GM18861 (cell line): ENCODE measurements around the gene HPX.

Source experiments
- ATAC-seq: cut with Tn5 transposase; IDR thresholded peaks from one replicate; pipeline ENCODE4 v1.9.1; 2021; ENCODE audit not compliant: unreplicated experiment

The HPX gene

DNA sequence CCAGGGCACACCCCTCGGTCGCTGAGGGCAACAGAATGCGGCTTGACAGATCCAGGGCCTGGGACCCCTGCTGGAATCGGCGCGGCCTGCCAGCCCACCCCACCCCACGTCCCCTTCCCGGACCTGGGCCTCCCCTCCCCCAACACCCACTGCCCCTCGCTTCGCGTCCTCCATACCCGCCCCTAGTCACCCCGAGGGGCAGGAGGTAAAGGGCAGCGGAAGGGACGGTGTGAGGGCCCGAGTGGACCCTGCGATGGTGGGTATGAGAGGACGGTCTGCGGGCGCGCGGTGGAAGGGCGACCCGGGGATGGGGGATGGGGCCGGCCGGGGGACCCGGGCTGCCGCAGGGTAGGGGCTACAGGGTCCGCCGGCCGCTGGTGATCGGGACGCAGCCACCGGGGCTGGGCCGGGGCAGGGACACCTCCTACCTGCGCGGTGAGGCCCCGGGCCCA is 22.2 kb downstream of the HPX start:
- no peak for ATAC-seq

DNA sequence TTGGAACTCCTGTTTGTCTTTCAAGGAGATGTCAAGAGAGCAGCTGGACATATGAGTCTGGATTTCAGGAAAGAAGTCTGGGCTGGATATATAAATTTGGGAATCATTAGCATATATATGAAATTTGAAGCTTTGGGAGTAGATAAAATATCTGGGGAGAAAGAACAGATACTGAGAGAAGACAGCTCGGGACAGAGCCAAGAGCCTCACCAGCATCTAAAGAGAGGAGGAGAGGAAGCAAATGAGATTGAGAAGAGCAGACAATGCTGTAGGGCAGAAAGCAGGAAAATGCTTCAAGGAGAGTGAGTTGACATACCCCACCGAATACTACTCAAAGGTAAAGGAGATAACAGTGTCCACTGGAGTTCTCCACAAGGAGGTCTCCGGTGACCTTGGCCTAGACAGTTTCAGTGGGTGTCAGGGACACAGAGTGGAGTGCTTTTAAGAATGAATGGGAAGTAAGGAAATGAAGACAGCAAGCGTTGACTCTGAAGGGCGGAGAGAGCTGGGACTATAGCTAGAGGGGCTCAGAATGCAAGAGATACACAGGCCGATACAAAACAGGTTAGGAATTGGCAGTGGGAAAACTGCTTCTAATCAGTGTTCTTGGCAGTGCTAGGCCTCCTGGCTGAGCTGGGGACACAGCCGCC is 22.8 kb downstream of the HPX start:
- ATAC-seq, result no peak

DNA sequence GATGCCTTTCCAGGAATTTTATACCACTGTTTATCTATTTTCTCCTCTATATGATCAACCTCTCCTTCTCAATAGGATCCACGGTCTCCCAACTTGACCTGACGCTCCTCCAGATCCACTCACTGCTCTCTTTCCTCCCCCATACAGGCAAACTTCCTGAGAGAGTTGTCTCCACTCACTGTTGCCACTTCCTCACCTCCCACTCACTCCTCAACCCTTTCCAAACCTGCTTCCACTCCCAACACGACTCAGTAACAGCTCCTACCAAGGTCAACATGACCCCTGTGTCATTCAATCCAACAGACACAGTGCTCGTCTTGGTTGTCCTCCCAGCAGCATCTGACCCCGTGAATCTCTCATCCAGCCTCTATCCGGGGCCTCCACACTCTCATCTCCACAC is 25.0 kb downstream of the HPX start:
- ATAC-seq, result no peak

DNA sequence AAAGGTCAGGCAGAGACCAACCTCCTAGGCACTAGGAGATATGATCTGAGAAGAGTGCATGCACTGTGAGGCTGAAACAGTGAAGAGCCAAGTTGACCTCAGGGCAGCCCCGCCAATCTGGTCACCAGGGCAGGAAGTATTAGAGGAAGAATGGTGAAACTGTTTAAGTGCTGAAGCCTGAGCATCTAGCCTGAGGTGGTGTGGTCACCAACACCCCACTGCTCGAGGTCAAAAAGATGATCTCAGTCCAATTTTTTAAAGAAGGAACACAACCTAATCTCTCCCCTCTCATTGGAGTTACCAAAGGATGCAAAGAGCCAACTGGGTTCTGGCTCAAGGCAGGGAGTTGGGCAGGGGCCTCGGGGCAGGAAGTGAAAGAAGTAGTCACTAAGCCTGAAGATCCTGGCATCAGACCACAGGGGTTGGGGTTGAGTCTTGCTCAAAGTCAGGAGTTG is 25.9 kb downstream of the HPX start:
- peak; percentile 55 for ATAC-seq

DNA sequence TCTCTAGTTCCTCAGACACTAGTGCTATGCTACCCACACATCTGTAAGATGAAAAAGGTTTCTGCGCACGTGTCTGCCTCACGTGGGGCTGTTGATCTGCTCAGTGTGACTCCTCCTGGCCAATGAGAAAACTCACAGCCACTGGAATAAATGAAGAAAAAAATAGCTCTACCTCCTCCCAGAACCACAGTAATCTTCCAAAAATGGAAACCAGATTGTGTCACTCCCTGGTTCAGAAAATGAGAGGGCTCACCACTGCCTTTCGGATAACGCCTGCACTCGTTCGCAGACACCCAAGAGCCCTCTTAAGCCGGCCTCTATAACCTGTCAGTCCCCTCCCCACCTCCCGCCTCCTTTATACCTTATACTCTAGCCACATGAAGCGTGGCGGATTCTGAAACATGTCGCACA is 27.0 kb downstream of the HPX start:
- ATAC-seq, result no peak

DNA sequence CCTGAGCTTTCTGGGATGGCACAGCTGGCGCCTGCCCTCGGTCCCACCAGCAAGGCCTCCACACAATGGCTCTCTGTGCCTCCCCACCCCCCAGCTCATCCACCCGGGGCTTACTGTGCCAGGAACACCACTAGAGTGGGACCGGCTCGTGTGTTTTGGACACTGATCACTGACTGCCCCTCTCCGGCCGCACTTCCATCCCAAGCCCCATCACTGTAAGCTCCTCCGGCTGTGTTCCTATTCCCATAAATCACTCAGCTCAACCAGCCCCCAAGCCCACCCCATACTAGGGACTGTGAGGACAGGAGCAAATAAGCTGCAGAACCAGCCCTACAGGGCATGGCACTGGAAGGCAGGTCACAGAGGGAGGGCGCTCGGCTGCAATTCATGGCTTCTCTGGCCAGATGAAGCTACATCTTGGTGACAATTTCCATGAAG is 29.2 kb downstream of the HPX start:
- ATAC-seq, result no peak

DNA sequence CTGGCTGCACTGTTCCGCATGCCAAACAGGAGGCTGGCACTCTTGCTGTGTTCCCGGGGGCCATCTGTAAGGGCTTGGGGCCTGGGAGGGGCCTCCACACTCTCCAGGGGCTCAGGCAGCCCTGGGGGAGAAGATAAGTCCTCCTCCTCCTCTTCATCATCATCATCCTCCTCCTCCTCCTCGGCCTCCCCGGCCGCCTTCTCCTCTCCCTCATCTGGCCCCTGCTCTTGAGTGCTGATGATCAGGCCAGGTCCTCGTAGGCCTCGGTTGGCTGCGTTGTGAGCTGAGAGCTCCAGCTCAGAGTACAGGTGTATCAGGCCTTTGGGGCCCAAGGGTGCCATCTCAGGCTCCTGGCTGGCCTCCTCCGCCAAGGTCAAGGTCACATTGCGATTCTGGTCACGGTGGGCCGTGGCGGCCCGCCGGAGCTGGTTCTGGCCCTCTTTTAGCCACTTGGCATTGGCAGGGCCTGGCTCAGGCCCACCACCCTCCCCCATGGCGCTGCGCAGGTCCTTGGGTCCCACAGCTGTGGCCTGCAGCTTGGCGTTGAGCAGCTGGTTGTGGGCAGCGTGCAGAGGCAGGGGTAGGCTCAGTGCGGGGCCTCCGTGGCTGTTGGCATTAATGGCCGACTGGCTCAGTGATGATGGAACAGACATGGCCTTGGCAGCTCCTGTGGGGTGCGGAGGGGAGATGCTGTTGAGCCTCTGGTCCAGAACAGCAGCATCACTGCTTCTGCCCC is 29.9 kb downstream of the HPX start:
- ATAC-seq, result no peak

DNA sequence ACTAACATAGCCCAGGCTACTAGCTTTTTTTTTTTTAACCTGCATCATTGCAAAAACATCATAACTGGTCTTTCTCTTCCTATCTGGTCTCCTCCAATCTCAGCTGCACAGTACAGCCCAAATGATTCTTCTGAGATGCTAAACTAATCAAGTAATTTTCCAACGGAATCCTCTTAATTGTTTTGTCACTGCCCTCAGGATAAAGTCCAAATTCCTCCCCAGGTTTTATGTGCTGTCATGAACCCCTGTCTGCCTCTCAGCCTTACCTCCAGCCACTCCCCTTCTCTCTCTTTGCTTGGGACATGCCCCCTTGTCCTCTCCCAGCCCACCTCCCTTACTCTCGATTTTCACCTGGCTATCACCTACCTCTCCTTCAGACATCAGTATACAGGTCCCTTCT is 34.4 kb downstream of the HPX start:
- ATAC-seq, result no peak

DNA sequence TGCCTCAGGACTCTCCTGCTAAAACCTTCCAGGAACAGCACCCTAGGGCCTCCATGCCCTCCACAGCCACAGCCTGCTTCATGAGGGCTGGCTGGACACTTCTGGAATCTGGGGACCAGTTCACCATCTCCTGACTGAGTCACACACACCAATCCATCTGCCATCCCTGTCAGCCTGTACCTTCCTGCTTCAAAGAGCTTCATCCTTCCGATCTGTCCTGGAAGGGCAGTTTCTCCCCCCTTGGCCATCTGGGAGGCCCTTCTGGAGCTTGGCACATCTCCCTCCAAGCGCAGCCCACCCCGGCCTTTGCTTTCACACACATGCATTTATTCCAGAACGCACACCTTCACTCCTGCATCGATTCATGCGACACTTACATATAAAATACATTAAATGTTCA is 34.9 kb downstream of the HPX start:
- ATAC-seq, result no peak

DNA sequence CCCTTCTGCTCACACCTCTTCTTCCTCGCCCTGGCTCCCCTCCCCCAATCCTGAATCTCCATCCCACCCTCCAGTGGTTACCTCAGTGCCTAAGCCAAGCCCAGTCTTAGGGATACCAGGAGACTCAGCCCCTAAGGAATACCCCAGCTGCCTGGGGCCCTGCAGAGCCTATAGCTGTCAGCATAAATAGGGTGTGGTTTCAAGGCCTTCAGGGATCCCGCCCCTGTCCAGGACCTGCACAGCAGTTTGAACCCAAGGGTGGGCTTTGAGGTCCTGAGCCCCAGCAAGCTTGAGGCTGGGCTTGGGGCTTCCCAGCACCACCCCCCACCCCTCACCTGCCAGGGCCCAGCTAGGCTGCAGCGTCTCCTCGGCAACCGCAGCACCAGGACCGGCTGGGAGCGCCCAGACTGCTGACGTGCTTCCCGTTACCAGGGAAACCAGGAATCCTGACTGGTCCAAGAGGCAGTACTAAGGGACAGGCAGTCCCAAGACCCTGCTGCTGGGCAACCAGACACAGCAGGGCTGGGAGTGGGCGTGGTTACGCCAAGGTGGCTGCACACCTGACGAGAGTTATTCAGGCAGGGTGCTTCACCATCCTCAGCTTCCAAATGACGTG is 35.6 kb downstream of the HPX start:
- ATAC-seq, result no peak

DNA sequence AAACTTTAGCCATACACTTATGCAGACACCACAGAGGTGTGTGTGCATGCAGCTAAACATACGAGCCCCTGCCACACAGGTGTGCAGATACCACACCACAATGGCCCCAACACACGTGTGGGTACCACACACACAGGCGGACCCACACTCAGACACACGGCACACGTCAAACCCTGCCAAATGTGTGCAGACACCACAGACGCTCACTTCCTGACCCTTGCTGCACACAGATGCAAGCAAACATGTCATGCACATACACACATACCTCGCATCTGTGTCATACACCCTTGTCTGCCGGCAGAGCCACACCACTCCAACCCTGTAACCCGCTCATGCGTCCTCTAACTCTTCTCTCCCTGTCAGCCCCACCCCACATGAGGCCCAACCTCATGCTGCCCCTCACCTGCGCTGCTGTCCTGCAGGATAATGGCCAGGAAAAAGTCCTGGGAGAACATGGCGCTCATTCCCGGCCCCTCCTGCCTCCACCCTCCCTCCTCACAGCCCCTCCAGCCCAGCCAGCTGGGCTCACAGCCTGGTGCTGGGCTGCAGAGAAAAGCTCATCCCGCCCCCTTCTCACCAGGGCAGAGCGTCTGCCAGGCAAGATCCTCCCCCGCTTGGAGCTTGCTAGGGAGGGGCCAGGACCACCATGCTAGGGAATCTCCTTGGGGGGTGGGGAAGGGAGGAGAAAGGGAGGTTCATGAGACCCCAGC is 36.3 kb downstream of the HPX start:
- no peak for ATAC-seq

DNA sequence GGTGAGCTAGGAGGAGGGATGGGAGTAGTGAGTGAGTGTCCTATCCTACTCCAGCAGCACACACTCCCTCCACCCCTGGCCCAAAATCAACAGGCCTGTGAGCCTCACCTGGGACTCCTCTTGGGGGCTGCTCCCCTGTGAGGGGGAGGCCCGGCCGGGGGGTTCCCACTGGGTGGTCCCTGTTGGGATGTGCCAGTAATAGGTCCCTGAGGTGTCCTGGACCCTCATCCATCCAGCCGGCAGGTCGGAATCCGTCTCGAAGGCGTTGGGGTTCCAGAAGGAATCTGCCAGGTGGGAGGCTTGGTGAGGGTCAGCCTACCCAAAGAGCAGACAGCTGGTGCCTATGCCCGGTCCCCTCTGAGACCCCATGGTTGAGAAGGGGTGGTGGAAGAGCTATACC is 37.2 kb downstream of the HPX start:
- ATAC-seq, result no peak

DNA sequence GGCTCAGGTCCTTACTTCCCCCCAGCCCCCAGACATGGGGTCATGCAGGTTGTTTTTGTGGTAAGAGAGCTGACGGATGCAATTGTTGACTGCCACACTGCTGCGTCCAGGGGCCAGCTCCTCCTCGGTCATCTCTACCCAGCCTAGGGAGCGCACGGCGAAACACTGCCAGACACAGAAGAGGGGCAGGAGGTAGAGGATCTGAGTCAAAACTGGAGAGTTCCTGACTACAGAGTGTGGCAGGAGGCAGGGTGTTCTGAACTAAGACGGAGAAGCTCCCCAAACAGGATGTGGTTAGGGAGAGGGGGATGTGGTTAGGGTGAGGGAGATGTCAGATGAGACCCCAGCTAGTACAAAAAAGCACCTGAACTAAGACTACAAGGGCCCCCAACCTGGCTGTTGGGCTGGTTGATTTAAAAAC is 38.2 kb downstream of the HPX start:
- ATAC-seq, result peak; percentile 95

DNA sequence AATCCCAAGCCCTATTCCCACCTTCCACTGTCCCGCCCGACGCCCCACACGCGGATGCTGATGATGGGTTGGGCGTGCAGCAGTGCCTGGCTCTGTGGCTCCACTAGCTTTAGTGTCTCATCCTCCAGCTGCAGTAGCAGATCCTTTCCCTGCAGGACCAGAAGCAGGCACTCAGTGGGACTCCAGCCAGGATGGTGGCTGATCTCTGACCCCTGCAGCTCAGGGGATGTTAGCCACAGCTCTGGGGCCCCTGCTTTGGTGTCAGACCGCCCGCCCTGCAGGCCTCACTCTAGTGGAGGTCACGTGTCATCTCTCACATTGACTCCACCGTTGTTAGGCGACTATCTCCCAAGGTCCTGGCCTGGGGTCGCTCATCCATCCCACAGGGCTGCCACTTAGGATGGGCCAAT is 38.7 kb downstream of the HPX start:
- peak; percentile 37 for ATAC-seq

DNA sequence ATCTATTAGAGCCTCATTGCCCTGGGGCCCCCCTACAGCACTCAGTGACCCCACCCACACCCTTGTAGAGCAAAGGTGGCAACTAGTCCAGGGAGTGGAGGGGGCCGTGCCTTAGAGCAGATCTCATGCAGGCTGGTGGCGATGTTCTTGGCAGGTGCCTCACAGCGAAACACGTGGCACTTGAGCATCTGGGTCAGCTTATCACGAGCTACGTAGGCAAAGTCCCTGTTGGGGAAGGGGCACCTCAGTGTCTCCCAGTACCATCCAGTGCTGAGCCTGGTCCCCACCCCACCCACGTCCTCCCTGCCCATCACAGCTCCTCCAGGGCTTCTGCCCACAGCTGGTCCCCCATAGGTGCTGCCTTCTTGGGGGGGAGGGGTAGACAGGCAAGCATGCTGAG is 39.3 kb downstream of the HPX start:
- no peak for ATAC-seq

DNA sequence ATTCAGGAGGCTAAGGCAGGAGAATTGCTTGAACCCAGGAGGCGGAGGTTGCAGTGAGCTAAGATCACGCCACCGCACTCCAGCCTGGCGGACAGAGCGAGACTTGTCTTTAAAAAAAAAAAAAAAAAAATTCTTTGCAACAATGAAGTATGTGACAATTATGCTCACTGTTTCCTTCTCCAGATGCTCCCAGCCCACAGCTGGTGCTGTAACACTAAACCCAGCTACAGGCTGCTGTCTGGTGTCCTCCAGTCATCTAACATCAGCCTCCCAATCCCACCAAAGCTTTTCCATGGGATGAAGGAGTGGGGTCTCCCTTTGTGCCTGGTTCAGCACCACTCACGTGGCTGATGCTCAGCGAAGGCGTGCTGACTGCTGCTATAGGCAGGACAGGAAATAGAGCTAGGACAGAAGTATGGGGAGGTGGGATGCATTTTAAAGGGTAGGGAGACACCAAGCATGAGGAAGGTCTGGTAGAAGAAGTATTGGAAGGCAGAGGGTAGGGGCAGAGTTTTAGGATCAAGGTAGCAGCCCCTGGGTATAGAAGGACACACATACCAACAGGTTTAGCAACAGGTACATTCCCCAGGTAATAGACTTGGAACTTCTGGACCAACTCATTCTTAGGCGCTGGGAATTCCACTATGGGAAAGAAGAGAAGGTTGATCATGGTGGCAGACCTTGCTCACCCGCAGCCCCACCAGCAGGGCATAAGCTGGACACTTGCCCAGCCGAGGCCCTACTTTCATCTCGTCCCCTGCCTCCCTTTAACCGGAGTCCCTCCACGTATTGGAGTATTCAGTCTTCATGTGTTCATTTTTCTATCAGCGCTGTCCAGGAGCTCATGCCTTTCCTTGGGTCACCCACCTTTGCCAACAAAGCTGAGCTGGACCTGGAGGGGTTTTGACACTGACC is 40.1 kb downstream of the HPX start:
- no peak for ATAC-seq

DNA sequence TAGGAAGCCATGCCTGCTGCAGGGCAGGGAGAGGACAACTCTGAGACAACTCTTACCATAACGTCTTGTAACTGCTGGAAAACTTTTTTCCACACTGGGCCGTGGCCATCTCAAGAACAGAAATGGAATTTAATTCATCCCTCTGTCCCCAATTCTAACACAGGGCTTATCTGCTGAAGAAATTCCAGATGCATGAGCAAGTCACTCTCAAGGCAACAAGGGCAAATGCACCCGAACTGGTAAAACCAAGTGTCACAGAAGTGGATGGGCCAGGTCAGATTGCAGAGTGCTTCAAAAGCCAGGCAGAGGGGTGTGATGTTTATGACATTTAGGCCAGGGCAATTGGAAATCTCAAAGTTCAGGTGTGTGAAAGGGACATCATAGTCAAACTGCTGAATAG is 43.2 kb downstream of the HPX start:
- ATAC-seq, result no peak

DNA sequence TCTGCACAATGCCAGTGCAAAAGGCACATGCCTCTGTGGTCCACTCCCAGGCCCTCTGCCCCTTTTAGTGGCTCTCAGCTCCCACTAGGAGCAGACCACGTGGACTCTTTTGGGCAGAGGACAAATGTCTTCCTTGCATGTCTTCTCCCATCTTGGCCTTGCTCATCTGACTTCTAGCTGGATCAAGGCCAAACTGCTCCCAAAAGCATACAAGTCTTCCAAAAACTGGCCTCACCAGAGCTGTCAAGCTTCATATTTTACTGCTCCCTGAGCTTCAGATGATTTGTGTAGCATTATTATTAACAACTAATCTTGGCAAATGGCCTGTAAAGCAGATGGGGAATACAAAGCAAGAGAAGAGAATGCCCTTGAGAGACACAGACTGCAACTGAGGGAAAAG is 43.6 kb downstream of the HPX start:
- ATAC-seq, result no peak

DNA sequence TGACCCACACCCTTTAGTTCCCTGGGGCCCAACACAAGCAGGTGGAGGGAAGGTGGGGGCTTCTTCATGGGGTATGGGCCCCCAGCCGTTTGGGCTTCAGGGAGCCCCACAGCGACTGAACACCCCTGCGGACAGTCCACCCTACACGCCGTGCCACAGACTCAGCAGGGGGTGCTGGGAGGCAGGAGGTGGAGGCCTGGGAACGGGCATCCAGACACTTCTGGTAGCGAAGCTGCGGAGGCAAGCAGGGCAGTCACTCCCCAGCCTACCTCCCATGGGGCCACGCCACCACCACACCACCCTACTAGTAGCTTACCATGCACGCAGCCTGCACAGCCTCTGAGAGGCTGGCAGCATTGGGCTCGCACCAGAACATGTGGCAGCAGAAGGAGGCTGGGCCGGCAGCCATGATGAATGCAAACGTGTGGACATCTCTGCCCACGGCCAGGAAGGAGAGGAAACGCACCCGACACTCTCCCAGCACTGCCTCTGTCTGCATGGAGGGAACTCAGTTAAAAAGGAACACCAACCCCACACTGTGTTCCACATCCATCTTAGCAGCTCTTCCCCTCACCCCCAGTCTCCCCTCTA is 45.2 kb downstream of the HPX start:
- ATAC-seq, result no peak

DNA sequence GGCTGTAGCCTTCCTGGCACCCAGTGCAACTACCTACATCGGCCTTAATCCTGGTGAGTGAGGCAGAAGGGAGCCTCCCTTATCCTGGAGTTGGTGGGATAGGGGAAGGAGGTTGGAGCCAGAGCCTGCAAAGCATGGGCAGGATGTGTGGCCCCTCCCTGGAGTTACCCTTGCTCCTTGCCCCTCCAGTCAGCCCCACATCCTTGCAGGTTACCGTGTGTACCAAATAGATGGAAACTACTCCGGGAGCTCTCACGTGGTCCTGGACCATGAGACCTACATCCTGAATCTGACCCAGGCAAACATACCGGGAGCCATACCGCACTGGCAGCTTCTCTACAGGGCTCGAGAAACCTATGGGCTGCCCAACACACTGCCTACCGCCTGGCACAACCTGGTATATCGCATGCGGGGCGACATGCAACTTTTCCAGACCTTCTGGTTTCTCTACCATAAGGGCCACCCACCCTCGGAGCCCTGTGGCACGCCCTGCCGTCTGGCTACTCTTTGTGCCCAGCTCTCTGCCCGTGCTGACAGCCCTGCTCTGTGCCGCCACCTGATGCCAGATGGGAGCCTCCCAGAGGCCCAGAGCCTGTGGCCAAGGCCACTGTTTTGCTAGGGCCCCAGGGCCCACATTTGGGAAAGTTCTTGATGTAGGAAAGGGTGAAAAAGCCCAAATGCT is 46.7 kb downstream of the HPX start:
- no peak for ATAC-seq
